Breast epithelium (tissue), 4 donors: ENCODE results near the gene PTPRS. TPM values are rescaled to one million over a fixed set of nuclear protein-coding genes. Genes with fewer than 3 reads are reported as not detected.

Source experiments
- DNase-seq, 2 donors: peaks; one replicate each; pipeline ENCODE4 v3.0.0-alpha.2; 2019; ENCODE audit warnings: low spot score in 2 of 2
- H3K27ac ChIP-seq, 2 donors: fragments of 200-600 bp; sonication (generic) in 1 of 2; one replicate each; pipeline ENCODE4 v1.5.1; 2016 to 2019; ENCODE audit warnings: mild to moderate bottlenecking in 1 of 2
- H3K27me3 ChIP-seq, 2 donors: fragments of 200-600 bp; sonication (generic) in 1 of 2; one replicate each; pipeline versions ENCODE4 v1.5.1 to v1.6.0; 2017 to 2019; ENCODE audit warnings: control low read depth in 1 of 2, mild to moderate bottlenecking in 1 of 2
- H3K36me3 ChIP-seq: fragments of 200-600 bp; one replicate; pipeline ENCODE4 v1.5.1; 2019
- H3K4me1 ChIP-seq, 2 donors: fragments of 200-600 bp; sonication (generic); one replicate each; pipeline ENCODE4 v1.5.1; 2016 to 2019; ENCODE audit warnings: control low read depth in 1 of 2
- H3K4me3 ChIP-seq, 3 donors: fragments of 200-600 bp; sonication (generic); 1 replicate in 2 of 3; 2 replicates in 1 of 3; pipeline ENCODE4 v1.5.1; 2016 to 2019; ENCODE audit warnings: mild to moderate bottlenecking in 3 of 3, moderate library complexity in 2 of 3
- H3K9me3 ChIP-seq, 2 donors: fragments of 200-600 bp; sonication (generic) in 1 of 2; one replicate each; pipeline ENCODE4 v1.5.1; 2016 to 2019; ENCODE audit warnings: control low read depth in 1 of 2
- CTCF ChIP-seq, 3 donors: fragments of 450-650 bp; IDR thresholded peaks; one replicate each; pipeline ENCODE4 v1.5.1; 2016 to 2017; ENCODE audit warnings: antibody characterized with exemption in 3 of 3, mild to moderate bottlenecking in 3 of 3, moderate library complexity in 3 of 3
- POLR2A ChIP-seq: fragments of 450-650 bp; IDR thresholded peaks from one replicate; pipeline ENCODE4 v1.6.1; 2016; ENCODE audit warnings: antibody characterized with exemption, mild to moderate bottlenecking, moderate library complexity
- POLR2AphosphoS5 ChIP-seq, 3 donors: sonication (generic); formaldehyde crosslinking; IDR thresholded peaks; one replicate each; pipeline ENCODE4 v1.6.1; 2017; ENCODE audit warnings: antibody characterized with exemption in 3 of 3
- intact Hi-C: fragments of 100-400 bp; cut with DNase I; formaldehyde crosslinking; loops from one replicate; pipeline ENCODE4 v1.15.1; 2023; ENCODE audit warnings: low total_unique reads
- total RNA-seq, 3 donors: library from RNA; depleted of rRNA; stranded (reverse); fragments of >200 nt; gene quantifications; one replicate each; pipeline ENCODE4 v1.1.0, GENCODE V29; 2016

The PTPRS gene
- total RNA-seq, 3 donors from 2014 or later = 111 to 603 (median 114) TPM

GRCh38 chr19:5360003-5360780 is 19.6 kb upstream of the PTPRS start:
- no peaks in the 10 kb centered on the region for H3K9me3 ChIP-seq
- no peak for DNase-seq
- no peaks in the 10 kb centered on the region for H3K36me3 ChIP-seq
- TF ChIP-seq POLR2AphosphoS5 (IDR thresholded peaks at IDR 0.05) = no peak
- no peak for TF ChIP-seq POLR2A
- no peak for TF ChIP-seq CTCF (IDR thresholded peaks at IDR 0.05)
- no peaks in the 10 kb centered on the region for H3K4me1 ChIP-seq
- no peak overlapping the region for H3K27ac ChIP-seq
- H3K4me3 ChIP-seq = no peak overlapping the region
- intact Hi-C loops = no loop called here
- peaks cover 0 to 57% of the 10 kb centered on the region in 2 donors for H3K27me3 ChIP-seq

GRCh38 chr19:5358173-5358800 is 17.7 kb upstream of the PTPRS start:
- Histone ChIP-seq H3K27ac (no peak overlapping the region), H3K9me3 (no peaks in the 10 kb centered on the region), H3K36me3 (no peaks in the 10 kb centered on the region), H3K27me3 (peaks cover 0 to 60% of the 10 kb centered on the region in 2 donors), H3K4me3 (no peak overlapping the region), H3K4me1 (no peaks in the 10 kb centered on the region)
- no peak for TF ChIP-seq POLR2A
- no peak for TF ChIP-seq CTCF (IDR thresholded peaks at IDR 0.05)
- no peak for TF ChIP-seq POLR2AphosphoS5 (IDR thresholded peaks at IDR 0.05)
- intact Hi-C loops = no loop called here
- no peak for DNase-seq

GRCh38 chr19:5357584-5357983 is 17.0 kb upstream of the PTPRS start:
- Histone ChIP-seq H3K4me1 (no peaks in the 10 kb centered on the region), H3K4me3 (no peak overlapping the region), H3K27ac (no peak overlapping the region), H3K9me3 (no peaks in the 10 kb centered on the region), H3K36me3 (no peaks in the 10 kb centered on the region), H3K27me3 (peaks cover 0 to 60% of the 10 kb centered on the region in 2 donors)
- no peak for TF ChIP-seq POLR2AphosphoS5 (IDR thresholded peaks at IDR 0.05)
- intact Hi-C loops = no loop called here
- DNase-seq = no peak

GRCh38 chr19:5356918-5357317 is 16.3 kb upstream of the PTPRS start:
- H3K9me3 ChIP-seq = no peaks in the 10 kb centered on the region
- H3K27ac ChIP-seq = no peak overlapping the region
- TF ChIP-seq POLR2AphosphoS5 (IDR thresholded peaks at IDR 0.05) (no peak), CTCF (IDR thresholded peaks at IDR 0.05) (no peak), POLR2A (no peak)
- peaks cover 0 to 60% of the 10 kb centered on the region in 2 donors for H3K27me3 ChIP-seq
- H3K4me1 ChIP-seq = no peaks in the 10 kb centered on the region
- no peak for DNase-seq
- intact Hi-C loops = no loop called here
- no peaks in the 10 kb centered on the region for H3K36me3 ChIP-seq
- H3K4me3 ChIP-seq = no peak overlapping the region

GRCh38 chr19:5356428-5356827 is 15.8 kb upstream of the PTPRS start:
- Histone ChIP-seq H3K4me3 (no peak overlapping the region), H3K4me1 (no peaks in the 10 kb centered on the region), H3K27ac (no peak overlapping the region), H3K36me3 (no peaks in the 10 kb centered on the region), H3K27me3 (peaks cover 0 to 60% of the 10 kb centered on the region in 2 donors), H3K9me3 (no peaks in the 10 kb centered on the region)
- DNase-seq = no peak
- intact Hi-C loops = no loop called here
- TF ChIP-seq POLR2AphosphoS5 (IDR thresholded peaks at IDR 0.05) (no peak), CTCF (IDR thresholded peaks at IDR 0.05) (no peak), POLR2A (no peak)
